Measurements from ENCODE around the gene SKOR1.

The SKOR1 gene

GRCh38 chr15:67824976-67825880, at the start of gene SKOR1:
Gene SKOR1 (plus strand): TSS chr15:67825509. CDS start chr15:67825603, 94 bp downstream.
- no peak for DNase-seq

GRCh38 chr15:67775998-67776397, 49.3 kb upstream of the SKOR1 start:
- no peak for DNase-seq

GRCh38 chr15:67776600-67776999, 48.7 kb upstream of the SKOR1 start:
- DNase-seq = no peak

GRCh38 chr15:67777071-67777470, 48.2 kb upstream of the SKOR1 start:
- DNase-seq = no peak

- no peak for DNase-seq
Measured at GRCh38 chr15:67777773-67778172, 47.5 kb upstream of the SKOR1 start.

GRCh38 chr15:67778968-67779548, 46.3 kb upstream of the SKOR1 start:
- DNase-seq = no peak

GRCh38 chr15:67779549-67780111, 45.7 kb upstream of the SKOR1 start:
- no peak for DNase-seq

GRCh38 chr15:67781061-67781460, 44.2 kb upstream of the SKOR1 start:
- no peak for DNase-seq

GRCh38 chr15:67781907-67782690, 43.2 kb upstream of the SKOR1 start:
- no peak for DNase-seq

- no peak for DNase-seq
Measured at GRCh38 chr15:67782691-67782991, 42.7 kb upstream of the SKOR1 start.

GRCh38 chr15:67783303-67783702, 42.0 kb upstream of the SKOR1 start:
- no peak for DNase-seq

- no peak for DNase-seq
Measured at GRCh38 chr15:67784090-67784781, 41.1 kb upstream of the SKOR1 start.

GRCh38 chr15:67784856-67785430, 40.4 kb upstream of the SKOR1 start:
- no peak for DNase-seq

- no peak for DNase-seq
Measured at GRCh38 chr15:67785431-67785830, 39.9 kb upstream of the SKOR1 start.

- no peak for DNase-seq
Measured at GRCh38 chr15:67786646-67787045, 38.7 kb upstream of the SKOR1 start.

- DNase-seq = no peak
Measured at GRCh38 chr15:67788986-67789385, 36.3 kb upstream of the SKOR1 start.

- no peak for DNase-seq
Measured at GRCh38 chr15:67790610-67791319, 34.5 kb upstream of the SKOR1 start.

GRCh38 chr15:67792250-67792942, 32.9 kb upstream of the SKOR1 start:
- peak; percentile 44 for DNase-seq

- no peak for DNase-seq
Measured at GRCh38 chr15:67794832-67795574, 30.3 kb upstream of the SKOR1 start.

Measured in kidney glomerular epithelial cell (primary cell).